Esophagus muscularis mucosa (tissue), 4 donors: ENCODE results near the gene ERN2.
A peak's percentile ranks its signal among the peaks of the same experiment; 100 is the strongest.

Source experiments
- CTCF ChIP-seq, 3 experiments: fragments of 200-600 bp in 2 of 3; fragments of 450-650 bp in 1 of 3; sonication (generic) in 2 of 3; IDR thresholded peaks; one replicate each; pipeline ENCODE4 v1.5.1; 2017 to 2019; ENCODE audit warnings: antibody characterized with exemption in 3 of 3, mild to moderate bottlenecking in 2 of 3, moderate library complexity in 1 of 3
- EP300 ChIP-seq: sonication (generic); formaldehyde crosslinking; IDR thresholded peaks from one replicate; pipeline ENCODE4 v1.6.1; 2017; ENCODE audit warnings: antibody characterized with exemption
- POLR2A ChIP-seq: fragments of 450-650 bp; IDR thresholded peaks from one replicate; pipeline ENCODE4 v1.6.1; 2017; ENCODE audit warnings: antibody characterized with exemption, moderate library complexity, mild to moderate bottlenecking, low read depth

- TF ChIP-seq CTCF (IDR thresholded peaks at IDR 0.05) (peak in 1 of 3 experiments; percentile 27), POLR2A (no peak), EP300 (no peak)
Measured at GRCh38 chr16:23640931-23641765, 71.9 kb downstream of the ERN2 start, which contains the start of the genes DCTN5 and PALB2.
